ENCODE measurements around the gene RAG2. TPM values are rescaled to one million over a fixed set of nuclear protein-coding genes. Genes with fewer than 3 reads are reported as not detected.

Gene RAG2
- total RNA-seq, 4 donors from 2014 or later: 1.6 TPM; not detected in 3

DNA sequence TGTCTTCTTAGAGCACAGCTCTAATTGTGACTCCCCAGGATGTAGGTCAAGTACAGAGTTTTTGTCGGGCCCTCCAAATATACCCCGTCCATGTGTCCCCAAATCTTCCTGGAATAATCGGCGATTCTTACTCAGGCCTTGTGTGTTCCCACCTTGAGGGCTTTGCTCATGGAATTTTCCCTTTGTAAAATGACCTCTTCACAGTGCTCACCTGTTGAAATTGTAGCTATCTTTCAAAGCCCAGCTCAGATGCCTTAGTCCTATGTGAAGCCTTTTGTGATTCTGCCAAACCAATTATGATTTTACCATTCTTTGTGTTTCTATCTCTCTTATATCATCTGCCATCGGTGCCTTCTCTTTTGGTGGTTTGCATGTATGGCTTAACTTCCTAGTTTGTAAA, 30.1 kb upstream of the RAG2 start:
- no peak overlapping the region for H3K4me3 ChIP-seq
- no peaks in the 10 kb centered on the region for H3K4me1 ChIP-seq
- H3K27ac ChIP-seq: no peak overlapping the region
- TF ChIP-seq, protein P1, sequence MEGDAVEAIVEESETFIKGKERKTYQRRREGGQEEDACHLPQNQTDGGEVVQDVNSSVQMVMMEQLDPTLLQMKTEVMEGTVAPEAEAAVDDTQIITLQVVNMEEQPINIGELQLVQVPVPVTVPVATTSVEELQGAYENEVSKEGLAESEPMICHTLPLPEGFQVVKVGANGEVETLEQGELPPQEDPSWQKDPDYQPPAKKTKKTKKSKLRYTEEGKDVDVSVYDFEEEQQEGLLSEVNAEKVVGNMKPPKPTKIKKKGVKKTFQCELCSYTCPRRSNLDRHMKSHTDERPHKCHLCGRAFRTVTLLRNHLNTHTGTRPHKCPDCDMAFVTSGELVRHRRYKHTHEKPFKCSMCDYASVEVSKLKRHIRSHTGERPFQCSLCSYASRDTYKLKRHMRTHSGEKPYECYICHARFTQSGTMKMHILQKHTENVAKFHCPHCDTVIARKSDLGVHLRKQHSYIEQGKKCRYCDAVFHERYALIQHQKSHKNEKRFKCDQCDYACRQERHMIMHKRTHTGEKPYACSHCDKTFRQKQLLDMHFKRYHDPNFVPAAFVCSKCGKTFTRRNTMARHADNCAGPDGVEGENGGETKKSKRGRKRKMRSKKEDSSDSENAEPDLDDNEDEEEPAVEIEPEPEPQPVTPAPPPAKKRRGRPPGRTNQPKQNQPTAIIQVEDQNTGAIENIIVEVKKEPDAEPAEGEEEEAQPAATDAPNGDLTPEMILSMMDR (IDR thresholded peaks at IDR 0.05): no peak
- no peak for TF ChIP-seq POLR2A (IDR thresholded peaks at IDR 0.05)
- H3K36me3 ChIP-seq: no peaks in the 10 kb centered on the region
- no peak for DNase-seq
- H3K27me3 ChIP-seq: no peaks in the 10 kb centered on the region
- no peaks in the 10 kb centered on the region for H3K9me3 ChIP-seq
- intact Hi-C loops (cut with DNase I; ENCODE audit: low total_unique reads): no loop called here

DNA sequence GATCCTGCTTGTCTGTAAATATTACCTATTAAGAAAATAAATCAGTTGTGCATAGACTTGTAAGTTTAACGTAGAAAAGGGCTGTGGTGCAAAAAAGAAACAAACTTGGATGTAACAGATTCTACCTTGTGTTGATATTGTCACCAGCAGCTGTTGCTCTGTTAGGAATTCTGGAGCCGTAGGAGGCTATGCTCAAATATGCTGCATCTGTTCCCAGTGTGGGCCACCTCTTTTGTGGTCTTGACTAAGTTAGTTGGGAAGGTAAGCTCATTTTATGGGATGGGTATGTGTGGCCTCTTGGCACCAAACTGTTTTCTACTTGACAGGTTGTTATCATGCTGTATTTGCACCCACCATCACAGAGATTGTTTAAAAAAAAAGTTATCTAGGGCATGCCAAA, 29.4 kb upstream of the RAG2 start:
- intact Hi-C loops (cut with DNase I; ENCODE audit: low total_unique reads): no loop called here
- no peak for TF ChIP-seq POLR2A (IDR thresholded peaks at IDR 0.05)
- TF ChIP-seq, protein P1 (IDR thresholded peaks at IDR 0.05): no peak
- no peaks in the 10 kb centered on the region for H3K9me3 ChIP-seq
- no peaks in the 10 kb centered on the region for H3K36me3 ChIP-seq
- H3K27me3 ChIP-seq: no peaks in the 10 kb centered on the region
- no peak overlapping the region for H3K4me3 ChIP-seq
- H3K4me1 ChIP-seq: no peaks in the 10 kb centered on the region
- no peak overlapping the region for H3K27ac ChIP-seq
- no peak for DNase-seq

DNA sequence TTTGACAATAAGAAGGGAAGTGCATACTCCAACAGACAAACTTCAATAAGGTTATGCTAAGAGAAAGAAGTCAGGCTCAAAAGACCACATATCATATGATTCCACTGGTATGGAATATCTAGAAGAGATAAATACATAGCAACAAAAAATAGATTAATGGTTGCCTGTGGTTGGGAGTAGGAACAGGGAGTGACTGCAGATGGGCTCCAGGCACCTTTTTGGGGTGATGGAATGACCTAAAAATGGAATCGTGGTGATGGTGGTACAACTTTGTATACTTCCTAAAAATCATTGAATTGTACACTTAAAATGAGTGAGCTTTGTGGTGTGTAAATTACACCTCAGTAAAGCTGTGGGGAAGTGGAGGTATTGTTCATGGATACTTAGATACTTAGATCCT, 29.0 kb upstream of the RAG2 start:
- no peaks in the 10 kb centered on the region for H3K27me3 ChIP-seq
- no peaks in the 10 kb centered on the region for H3K9me3 ChIP-seq
- DNase-seq: no peak
- TF ChIP-seq, protein P1 (IDR thresholded peaks at IDR 0.05): no peak
- no peak for TF ChIP-seq POLR2A (IDR thresholded peaks at IDR 0.05)
- no peak overlapping the region for H3K4me3 ChIP-seq
- H3K27ac ChIP-seq: no peak overlapping the region
- intact Hi-C loops (cut with DNase I; ENCODE audit: low total_unique reads): no loop called here
- H3K36me3 ChIP-seq: no peaks in the 10 kb centered on the region
- H3K4me1 ChIP-seq: no peaks in the 10 kb centered on the region

DNA sequence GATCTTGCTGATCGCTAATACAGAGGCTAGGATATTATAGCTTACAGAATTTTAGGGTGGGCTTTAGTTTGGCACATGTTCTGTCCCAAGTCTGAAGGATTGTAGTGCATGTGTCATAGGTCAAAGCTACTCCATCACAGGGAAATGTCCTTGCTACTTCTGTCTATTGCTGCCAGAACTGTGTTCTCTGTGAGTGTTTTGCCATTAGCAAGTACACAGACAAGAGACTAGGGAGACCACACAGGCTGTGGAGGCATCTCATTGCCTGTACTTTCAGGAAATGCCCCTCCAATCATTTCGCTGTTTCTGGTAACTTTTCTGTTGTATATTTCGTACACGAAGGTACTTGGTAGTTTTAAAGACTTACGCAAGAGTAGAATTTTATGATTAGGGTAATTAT, 25.5 kb upstream of the RAG2 start:
- Histone ChIP-seq H3K4me1 (peaks cover 0 to 6% of the 10 kb centered on the region in 2 donors), H3K36me3 (no peaks in the 10 kb centered on the region), H3K9me3 (no peaks in the 10 kb centered on the region), H3K27me3 (no peaks in the 10 kb centered on the region), H3K4me3 (no peak overlapping the region), H3K27ac (no peak overlapping the region)
- intact Hi-C loops (cut with DNase I; ENCODE audit: low total_unique reads): no loop called here
- TF ChIP-seq POLR2A (IDR thresholded peaks at IDR 0.05): no peak
- no peak for DNase-seq

DNA sequence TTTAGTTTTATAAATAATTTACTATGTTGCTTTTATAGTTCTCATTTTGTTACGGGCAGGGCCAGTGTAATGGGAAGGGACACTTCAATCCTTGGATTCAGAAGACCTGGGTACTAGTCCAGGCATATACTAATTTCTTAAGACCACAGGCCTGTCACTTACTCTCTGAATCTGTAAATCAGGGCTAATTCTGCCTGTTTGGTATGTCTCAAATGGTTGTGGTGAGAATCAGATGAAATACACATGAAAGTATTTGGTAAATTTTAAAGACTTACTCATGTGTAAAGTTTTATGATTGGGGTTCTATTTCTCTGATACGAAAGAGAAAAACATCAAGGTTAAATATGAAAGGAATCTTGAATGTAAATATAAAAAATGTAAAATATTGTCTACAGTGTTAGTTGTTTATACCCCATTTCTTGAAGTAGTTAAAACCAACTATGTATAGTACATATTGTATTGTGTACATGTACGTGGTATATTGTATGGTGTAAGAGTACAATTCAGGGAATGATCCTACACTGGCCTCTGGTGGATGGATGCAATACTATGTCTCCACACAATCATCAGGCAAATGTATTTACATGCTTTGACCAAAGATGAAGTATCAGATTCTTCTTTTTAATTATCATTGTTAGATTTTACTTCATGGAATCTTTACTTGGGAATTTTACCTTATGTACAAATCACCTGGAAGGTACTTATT, 24.5 kb upstream of the RAG2 start:
- intact Hi-C loops (cut with DNase I; ENCODE audit: low total_unique reads): no loop called here
- peaks cover 0 to 6% of the 10 kb centered on the region in 2 donors for H3K4me1 ChIP-seq

More for the DNA sequence above, 24.5 kb upstream of the RAG2 start:
- TF ChIP-seq POLR2A (IDR thresholded peaks at IDR 0.05): no peak
- TF ChIP-seq, protein P1 (IDR thresholded peaks at IDR 0.05): peak in 2 of 4 experiments; percentile 7 to 15
- Histone ChIP-seq H3K36me3 (no peaks in the 10 kb centered on the region), H3K27ac (no peak overlapping the region), H3K9me3 (no peaks in the 10 kb centered on the region), H3K27me3 (no peaks in the 10 kb centered on the region), H3K4me3 (no peak overlapping the region)
- no peak for DNase-seq
